Gastroesophageal sphincter (tissue), 3 donors: ENCODE results near the gene LCP1.

Experiments used
- POLR2AphosphoS5 ChIP-seq: sonication (generic); formaldehyde crosslinking; IDR thresholded peaks from one replicate; pipeline ENCODE4 v1.6.1; 2017; ENCODE audit warnings: antibody characterized with exemption
- TF ChIP-seq, protein P1 (sequence below), 4 experiments: fragments of 200-600 bp in 2 of 4; fragments of 450-650 bp in 2 of 4; sonication (generic) in 1 of 4; IDR thresholded peaks; one replicate each; pipeline ENCODE4 v1.5.1; 2017 to 2019; ENCODE audit warnings: antibody characterized with exemption in 4 of 4, mild to moderate bottlenecking in 2 of 4, moderate library complexity in 2 of 4

DNA sequence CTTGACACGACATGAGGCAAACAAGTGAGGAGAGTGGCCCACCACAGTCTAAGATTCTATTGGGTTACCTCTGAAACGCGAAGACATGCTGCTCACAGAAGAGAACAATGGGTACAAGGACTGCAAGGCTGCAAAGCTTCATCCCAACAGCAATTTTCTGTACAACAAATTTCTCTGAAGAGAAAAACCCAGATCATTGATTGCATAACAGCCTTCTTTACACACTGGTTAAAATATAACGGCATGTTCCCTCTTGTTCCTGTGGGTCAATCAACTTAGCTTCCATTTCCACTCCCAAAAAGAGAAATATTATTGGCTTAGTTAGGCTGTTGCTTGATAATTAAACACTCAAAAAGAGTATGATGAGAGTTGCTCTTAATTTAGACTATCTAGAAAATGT, 77.1 kb downstream of the LCP1 start, which contains the start of gene CPB2:
- TF ChIP-seq, protein P1, sequence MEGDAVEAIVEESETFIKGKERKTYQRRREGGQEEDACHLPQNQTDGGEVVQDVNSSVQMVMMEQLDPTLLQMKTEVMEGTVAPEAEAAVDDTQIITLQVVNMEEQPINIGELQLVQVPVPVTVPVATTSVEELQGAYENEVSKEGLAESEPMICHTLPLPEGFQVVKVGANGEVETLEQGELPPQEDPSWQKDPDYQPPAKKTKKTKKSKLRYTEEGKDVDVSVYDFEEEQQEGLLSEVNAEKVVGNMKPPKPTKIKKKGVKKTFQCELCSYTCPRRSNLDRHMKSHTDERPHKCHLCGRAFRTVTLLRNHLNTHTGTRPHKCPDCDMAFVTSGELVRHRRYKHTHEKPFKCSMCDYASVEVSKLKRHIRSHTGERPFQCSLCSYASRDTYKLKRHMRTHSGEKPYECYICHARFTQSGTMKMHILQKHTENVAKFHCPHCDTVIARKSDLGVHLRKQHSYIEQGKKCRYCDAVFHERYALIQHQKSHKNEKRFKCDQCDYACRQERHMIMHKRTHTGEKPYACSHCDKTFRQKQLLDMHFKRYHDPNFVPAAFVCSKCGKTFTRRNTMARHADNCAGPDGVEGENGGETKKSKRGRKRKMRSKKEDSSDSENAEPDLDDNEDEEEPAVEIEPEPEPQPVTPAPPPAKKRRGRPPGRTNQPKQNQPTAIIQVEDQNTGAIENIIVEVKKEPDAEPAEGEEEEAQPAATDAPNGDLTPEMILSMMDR (IDR thresholded peaks at IDR 0.05), result no peak
- no peak for TF ChIP-seq POLR2AphosphoS5
